Natural killer cell (primary cell): ENCODE measurements around the gene SNX24. TPM values are rescaled to one million over a fixed set of nuclear protein-coding genes. Genes with fewer than 3 reads are reported as not detected.

ENCODE experiments used
- ATAC-seq, 3 donors: fragments of 150-1000 bp in 2 of 3; fragments of 200-7000 bp in 1 of 3; cut with Tn5 transposase; 1 replicate in 1 of 3; 2 replicates in 2 of 3; pipeline ENCODE4 v1.10.0; 2021; ENCODE audit warnings: mild to moderate bottlenecking in 2 of 3, moderate library complexity in 2 of 3
- DNase-seq, 2 donors: peaks; one replicate each; pipeline versions ENCODE4 v3.0.0 to v3.0.0-alpha.2; 2013 to 2021; ENCODE audit warnings: mixed read lengths in 1 of 2
- H3K27ac ChIP-seq: one replicate; pipeline ENCODE4 v1.5.1; 2013; ENCODE audit warnings: mild to moderate bottlenecking, low read length
- H3K27me3 ChIP-seq: one replicate; pipeline ENCODE4 v1.6.1; 2013; ENCODE audit warnings: low read length; ENCODE audit not compliant: control insufficient read depth, insufficient read depth
- H3K36me3 ChIP-seq: one replicate; pipeline ENCODE4 v1.6.1; 2013; ENCODE audit warnings: low read length; ENCODE audit not compliant: control insufficient read depth, insufficient read depth
- H3K4me1 ChIP-seq: one replicate; pipeline ENCODE4 v1.6.1; 2013; ENCODE audit warnings: low read length; ENCODE audit not compliant: control insufficient read depth, insufficient read depth
- H3K4me3 ChIP-seq: one replicate; pipeline ENCODE4 v1.5.1; 2013; ENCODE audit warnings: low read length
- H3K9me3 ChIP-seq: one replicate; pipeline ENCODE4 v1.6.1; 2013; ENCODE audit warnings: low read length; ENCODE audit not compliant: control insufficient read depth, insufficient read depth
- H3K27ac Mint-ChIP-seq, 2 donors: one replicate each; pipeline ENCODE4 v1.8.0; 2022; ENCODE audit warnings: mild to moderate bottlenecking in 2 of 2, mixed read lengths in 2 of 2, moderate library complexity in 1 of 2
- H3K27me3 Mint-ChIP-seq, 2 donors: one replicate each; pipeline ENCODE4 v1.8.0; 2022; ENCODE audit warnings: low read depth in 2 of 2, mixed read lengths in 2 of 2
- H3K36me3 Mint-ChIP-seq: one replicate; pipeline ENCODE4 v1.8.0; 2022; ENCODE audit warnings: mixed read lengths
- H3K4me1 Mint-ChIP-seq, 2 donors: one replicate each; pipeline ENCODE4 v1.8.0; 2022; ENCODE audit warnings: mixed read lengths in 2 of 2
- H3K4me3 Mint-ChIP-seq: one replicate; pipeline ENCODE4 v1.8.0; 2022; ENCODE audit warnings: mild to moderate bottlenecking, moderate library complexity, mixed read lengths
- H3K9me3 Mint-ChIP-seq, 2 donors: one replicate each; pipeline ENCODE4 v1.8.0; 2022; ENCODE audit warnings: mixed read lengths in 2 of 2
- CTCF ChIP-seq: fragments of 200-600 bp; IDR thresholded peaks from one replicate; pipeline ENCODE4 v1.8.0; 2022; ENCODE audit warnings: antibody characterized with exemption
- WGBS: methylation state at CpG from one replicate; pipeline ENCODE4 v1.1.7; 2013; ENCODE audit warnings: missing lambda C conversion rate; ENCODE audit not compliant: insufficient coverage; 5-methylcytosine and 5-hydroxymethylcytosine counted together
- intact Hi-C: fragments of 100-400 bp; cut with micrococcal nuclease; formaldehyde crosslinking; loops from one replicate; pipeline ENCODE4 v1.14.2; 2022
- total RNA-seq, 4 donors: library from RNA; stranded (reverse); fragments of 120-200 nt in 1 of 4; gene quantifications; one replicate each; pipeline versions ENCODE4 v1.2.3 to v1.2.4, GENCODE V29; 2013 to 2022

Gene SNX24
- total RNA-seq, 3 donors from 2014 or later (not counting 1 experiment from before 2014, with no cell fraction given) = 3.6 to 5.2 (median 3.7) TPM

GRCh38 chr5:123033157-123033671 lies 187.8 kb downstream of the SNX24 start:
- no peak for ATAC-seq
- Mint-ChIP-seq H3K27me3 (peaks cover 30 to 51% of the 10 kb centered on the region in 2 donors), H3K36me3 (no peaks in the 10 kb centered on the region), H3K27ac (no peak overlapping the region), H3K4me3 (no peak overlapping the region), H3K9me3 (no peaks in the 10 kb centered on the region), H3K4me1 (peaks cover 0 to 12% of the 10 kb centered on the region in 2 donors)
- Histone ChIP-seq H3K36me3 (no peaks in the 10 kb centered on the region), H3K27ac (no peak overlapping the region), H3K4me1 (peaks cover 15% of the 10 kb centered on the region), H3K4me3 (no peak overlapping the region), H3K9me3 (no peaks in the 10 kb centered on the region), H3K27me3 (peaks cover 18% of the 10 kb centered on the region)
- no peak for DNase-seq
- TF ChIP-seq CTCF = no peak
- 79% methylated on average over 6 of the region's 6 CpGs for WGBS
- intact Hi-C loops = no loop called here

DNA sequence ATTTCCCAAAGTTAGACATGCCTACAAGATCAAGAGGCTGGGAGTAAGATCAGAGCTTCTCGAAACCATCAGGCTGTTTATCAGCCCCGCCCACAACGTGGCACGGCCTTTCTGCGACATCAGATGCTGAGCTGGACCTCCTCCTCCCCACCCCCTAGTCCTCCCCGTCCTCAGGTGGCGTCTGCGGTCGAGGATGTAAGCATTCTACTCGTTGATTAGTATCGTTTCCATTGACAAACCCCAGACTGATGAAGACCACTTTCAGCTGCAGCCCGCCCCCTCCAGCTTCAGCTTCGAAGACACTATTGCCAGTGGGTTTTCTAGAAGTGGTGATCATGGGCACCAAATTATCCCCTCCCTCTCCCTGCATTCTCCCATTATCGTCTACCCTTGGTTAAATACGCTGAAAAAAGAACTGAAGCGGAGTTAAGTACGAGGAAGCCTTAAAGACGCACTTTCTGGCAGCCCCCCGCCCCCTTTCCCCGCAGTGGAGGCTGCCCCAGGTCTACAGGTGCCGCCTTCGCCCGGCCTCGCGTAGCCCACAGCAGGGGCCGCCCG lies 190.0 kb downstream of the SNX24 start:
- H3K27ac ChIP-seq = no peak overlapping the region
- DNase-seq (peak in 1 of 2 donors; percentile 2), ATAC-seq (no peak)
- Mint-ChIP-seq H3K27me3 (peaks cover 36 to 57% of the 10 kb centered on the region in 2 donors), H3K27ac (no peak overlapping the region), H3K4me1 (peaks cover 0 to 12% of the 10 kb centered on the region in 2 donors), H3K9me3 (no peaks in the 10 kb centered on the region), H3K4me3 (peak overlapping the region; percentile 4), H3K36me3 (no peaks in the 10 kb centered on the region)
- no peak for TF ChIP-seq CTCF
- H3K4me1 ChIP-seq = peaks cover 15% of the 10 kb centered on the region
- WGBS = 2% methylated on average over 27 of the region's 27 CpGs
- no peaks in the 10 kb centered on the region for H3K9me3 ChIP-seq
- peaks cover 24% of the 10 kb centered on the region for H3K27me3 ChIP-seq
- no peak overlapping the region for H3K4me3 ChIP-seq
- intact Hi-C loops = no loop called here
- H3K36me3 ChIP-seq = no peaks in the 10 kb centered on the region

DNA sequence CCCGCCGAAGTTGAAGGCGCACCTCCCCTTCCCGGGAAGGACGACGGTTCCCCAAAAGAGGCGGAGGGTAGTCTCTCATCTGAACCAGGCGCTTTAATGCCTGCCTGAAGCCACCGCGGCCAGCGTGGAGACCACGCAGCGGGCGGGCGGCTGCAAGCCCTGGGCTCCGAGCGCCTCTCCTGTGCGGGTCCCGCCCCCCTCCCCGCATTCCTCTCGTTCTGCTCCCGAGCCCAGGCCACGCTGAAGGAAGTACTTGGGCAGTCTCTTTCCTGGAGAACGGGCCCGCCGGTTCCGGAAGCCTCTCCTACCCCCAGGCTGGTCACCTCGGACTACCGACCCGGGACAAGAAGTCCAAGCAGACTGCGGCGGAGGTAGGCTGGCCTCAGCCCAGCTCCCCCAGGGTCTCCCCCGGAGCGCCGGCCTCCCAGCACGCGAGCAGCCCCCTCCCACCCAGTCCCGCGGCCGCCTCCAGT lies 190.5 kb downstream of the SNX24 start:
- no peaks in the 10 kb centered on the region for H3K36me3 Mint-ChIP-seq
- Histone ChIP-seq H3K27ac (no peak overlapping the region), H3K9me3 (no peaks in the 10 kb centered on the region), H3K4me1 (peaks cover 15% of the 10 kb centered on the region), H3K36me3 (no peaks in the 10 kb centered on the region), H3K4me3 (no peak overlapping the region), H3K27me3 (peaks cover 24% of the 10 kb centered on the region)
- WGBS = under 1% methylated on average over 40 of the region's 40 CpGs
- H3K27ac Mint-ChIP-seq = no peak overlapping the region
- no peak overlapping the region for H3K4me3 Mint-ChIP-seq
- TF ChIP-seq CTCF = no peak
- H3K27me3 Mint-ChIP-seq = peaks cover 38 to 52% of the 10 kb centered on the region in 2 donors
- H3K9me3 Mint-ChIP-seq = no peaks in the 10 kb centered on the region
- intact Hi-C loops = no loop called here
- peaks cover 0 to 12% of the 10 kb centered on the region in 2 donors for H3K4me1 Mint-ChIP-seq
- ATAC-seq (no peak), DNase-seq (no peak)
